Breast epithelium (tissue), 4 donors: ENCODE measurements around the gene RPH3AL. TPM values are rescaled to one million over a fixed set of nuclear protein-coding genes. Genes with fewer than 3 reads are reported as not detected.

Source experiments
- DNase-seq, 2 donors: peaks; one replicate each; pipeline ENCODE4 v3.0.0-alpha.2; 2019; ENCODE audit warnings: low spot score in 2 of 2
- H3K27ac ChIP-seq, 2 donors: fragments of 200-600 bp; sonication (generic) in 1 of 2; one replicate each; pipeline ENCODE4 v1.5.1; 2016 to 2019; ENCODE audit warnings: mild to moderate bottlenecking in 1 of 2
- H3K27me3 ChIP-seq, 2 donors: fragments of 200-600 bp; sonication (generic) in 1 of 2; one replicate each; pipeline versions ENCODE4 v1.5.1 to v1.6.0; 2017 to 2019; ENCODE audit warnings: control low read depth in 1 of 2, mild to moderate bottlenecking in 1 of 2
- H3K36me3 ChIP-seq: fragments of 200-600 bp; one replicate; pipeline ENCODE4 v1.5.1; 2019
- H3K4me1 ChIP-seq, 2 donors: fragments of 200-600 bp; sonication (generic); one replicate each; pipeline ENCODE4 v1.5.1; 2016 to 2019; ENCODE audit warnings: control low read depth in 1 of 2
- H3K4me3 ChIP-seq, 3 donors: fragments of 200-600 bp; sonication (generic); 1 replicate in 2 of 3; 2 replicates in 1 of 3; pipeline ENCODE4 v1.5.1; 2016 to 2019; ENCODE audit warnings: mild to moderate bottlenecking in 3 of 3, moderate library complexity in 2 of 3
- H3K9me3 ChIP-seq, 2 donors: fragments of 200-600 bp; sonication (generic) in 1 of 2; one replicate each; pipeline ENCODE4 v1.5.1; 2016 to 2019; ENCODE audit warnings: control low read depth in 1 of 2
- POLR2A ChIP-seq: fragments of 450-650 bp; IDR thresholded peaks from one replicate; pipeline ENCODE4 v1.6.1; 2016; ENCODE audit warnings: antibody characterized with exemption, mild to moderate bottlenecking, moderate library complexity
- POLR2AphosphoS5 ChIP-seq, 3 donors: sonication (generic); formaldehyde crosslinking; IDR thresholded peaks; one replicate each; pipeline ENCODE4 v1.6.1; 2017; ENCODE audit warnings: antibody characterized with exemption in 3 of 3
- intact Hi-C: fragments of 100-400 bp; cut with DNase I; formaldehyde crosslinking; loops from one replicate; pipeline ENCODE4 v1.15.1; 2023; ENCODE audit warnings: low total_unique reads
- total RNA-seq, 3 donors: library from RNA; depleted of rRNA; stranded (reverse); fragments of >200 nt; gene quantifications; one replicate each; pipeline ENCODE4 v1.1.0, GENCODE V29; 2016
- TF ChIP-seq, protein P1 (sequence below), 3 donors: fragments of 450-650 bp; IDR thresholded peaks; one replicate each; pipeline ENCODE4 v1.5.1; 2016 to 2017; ENCODE audit warnings: antibody characterized with exemption in 3 of 3, mild to moderate bottlenecking in 3 of 3, moderate library complexity in 3 of 3

The RPH3AL gene
- total RNA-seq, 3 donors from 2014 or later: 9.6 to 15.7 (median 15.4) TPM

DNA sequence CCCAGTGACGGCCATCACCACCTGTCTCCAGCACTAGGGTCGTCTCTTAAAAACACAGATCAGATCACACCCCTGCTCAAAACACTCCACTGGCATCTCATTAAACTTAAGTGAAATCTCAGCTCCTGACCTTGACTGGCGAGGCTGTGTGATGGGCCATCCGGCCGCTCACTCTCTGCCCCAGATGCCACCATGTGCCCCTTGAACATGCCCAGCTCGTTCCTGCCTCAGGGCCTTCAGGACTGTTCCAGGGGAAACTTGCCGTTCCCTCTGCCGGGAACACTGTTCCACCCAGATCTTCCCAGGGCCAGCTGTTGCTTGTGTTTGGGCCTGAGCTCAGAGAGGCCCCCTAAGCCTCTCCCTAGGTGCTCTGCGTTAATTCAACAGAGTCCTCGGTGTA is 39.4 kb downstream of the RPH3AL start:
- no peak for DNase-seq
- Histone ChIP-seq H3K27ac (no peak overlapping the region), H3K9me3 (no peaks in the 10 kb centered on the region), H3K4me1 (no peaks in the 10 kb centered on the region), H3K4me3 (no peak overlapping the region), H3K27me3 (no peaks in the 10 kb centered on the region), H3K36me3 (no peaks in the 10 kb centered on the region)
- intact Hi-C loops: no loop called here
- TF ChIP-seq POLR2AphosphoS5 (IDR thresholded peaks at IDR 0.05) (no peak), POLR2A (no peak)
- TF ChIP-seq, protein P1, sequence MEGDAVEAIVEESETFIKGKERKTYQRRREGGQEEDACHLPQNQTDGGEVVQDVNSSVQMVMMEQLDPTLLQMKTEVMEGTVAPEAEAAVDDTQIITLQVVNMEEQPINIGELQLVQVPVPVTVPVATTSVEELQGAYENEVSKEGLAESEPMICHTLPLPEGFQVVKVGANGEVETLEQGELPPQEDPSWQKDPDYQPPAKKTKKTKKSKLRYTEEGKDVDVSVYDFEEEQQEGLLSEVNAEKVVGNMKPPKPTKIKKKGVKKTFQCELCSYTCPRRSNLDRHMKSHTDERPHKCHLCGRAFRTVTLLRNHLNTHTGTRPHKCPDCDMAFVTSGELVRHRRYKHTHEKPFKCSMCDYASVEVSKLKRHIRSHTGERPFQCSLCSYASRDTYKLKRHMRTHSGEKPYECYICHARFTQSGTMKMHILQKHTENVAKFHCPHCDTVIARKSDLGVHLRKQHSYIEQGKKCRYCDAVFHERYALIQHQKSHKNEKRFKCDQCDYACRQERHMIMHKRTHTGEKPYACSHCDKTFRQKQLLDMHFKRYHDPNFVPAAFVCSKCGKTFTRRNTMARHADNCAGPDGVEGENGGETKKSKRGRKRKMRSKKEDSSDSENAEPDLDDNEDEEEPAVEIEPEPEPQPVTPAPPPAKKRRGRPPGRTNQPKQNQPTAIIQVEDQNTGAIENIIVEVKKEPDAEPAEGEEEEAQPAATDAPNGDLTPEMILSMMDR (IDR thresholded peaks at IDR 0.05): no peak

DNA sequence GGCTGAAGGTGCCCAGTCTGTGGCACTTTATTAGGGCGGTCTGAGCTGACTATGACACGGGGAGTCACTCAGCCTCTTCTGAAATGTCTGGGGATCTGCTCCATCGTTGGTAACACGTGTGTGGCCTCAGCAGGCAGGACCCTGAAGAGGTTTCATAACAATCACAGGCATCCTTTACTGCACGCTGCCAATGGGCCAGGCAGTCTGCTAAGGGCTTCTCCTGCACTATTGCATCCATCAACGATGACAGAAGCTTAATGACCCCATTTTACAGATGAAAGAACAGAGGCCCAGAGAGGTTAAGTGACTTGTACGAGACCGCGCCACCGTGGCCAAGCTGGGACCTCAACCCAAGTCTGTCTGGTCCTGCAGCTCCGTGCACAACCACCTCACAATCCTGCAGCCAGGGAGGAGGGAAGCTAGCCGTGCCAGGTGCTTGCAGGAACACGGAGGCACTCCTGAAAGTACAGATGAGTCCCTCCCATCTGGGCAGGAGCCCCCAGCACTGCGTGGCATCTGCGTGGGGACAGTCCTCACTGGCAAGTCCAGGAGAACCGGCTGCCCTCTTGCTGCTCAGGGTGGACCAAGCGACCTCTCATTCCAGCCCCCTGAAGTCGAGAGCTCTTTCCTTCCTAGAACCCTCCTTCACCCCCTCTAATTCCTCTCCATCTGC is 40.0 kb downstream of the RPH3AL start:
- DNase-seq: no peak
- TF ChIP-seq POLR2A: no peak
- no peak for TF ChIP-seq POLR2AphosphoS5 (IDR thresholded peaks at IDR 0.05)
- TF ChIP-seq, protein P1 (IDR thresholded peaks at IDR 0.05): no peak

DNA sequence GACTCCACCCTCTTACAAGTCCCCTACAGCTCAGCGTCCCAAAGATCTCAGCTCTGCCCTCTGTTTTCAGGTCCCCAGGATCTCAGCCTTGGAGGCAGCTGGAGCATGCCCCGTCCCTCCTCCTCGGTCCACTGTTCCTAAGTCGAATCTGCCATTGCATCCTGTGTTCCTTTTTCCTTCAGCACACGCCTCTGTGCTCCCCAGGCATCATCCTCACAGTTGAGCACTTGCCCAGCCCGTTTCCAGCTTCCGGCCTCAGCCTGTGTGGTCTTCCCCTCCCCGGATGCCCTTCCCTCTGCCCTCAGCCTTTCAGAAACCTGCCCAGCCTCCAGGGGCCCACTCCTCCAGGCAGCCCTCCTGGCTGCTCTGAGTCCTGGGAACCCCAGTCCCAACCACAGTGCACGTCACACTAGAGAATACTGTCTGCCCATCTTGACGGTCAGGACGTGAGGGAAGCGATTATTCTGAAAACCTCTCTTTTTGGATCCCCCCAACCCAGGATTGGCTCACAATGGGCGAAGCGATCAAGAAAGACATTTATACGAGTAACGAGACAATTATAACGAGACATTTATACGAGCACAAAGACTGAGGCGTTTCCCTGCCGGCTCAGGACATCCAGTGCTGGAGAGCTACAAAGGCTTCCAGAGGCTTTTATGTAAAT is 41.4 kb downstream of the RPH3AL start:
- H3K9me3 ChIP-seq: no peaks in the 10 kb centered on the region
- intact Hi-C loops: no loop called here
- no peak overlapping the region for H3K4me3 ChIP-seq
- H3K4me1 ChIP-seq: no peaks in the 10 kb centered on the region
- H3K36me3 ChIP-seq: no peaks in the 10 kb centered on the region
- no peak for DNase-seq
- H3K27ac ChIP-seq: no peak overlapping the region
- TF ChIP-seq, protein P1 (IDR thresholded peaks at IDR 0.05): no peak
- TF ChIP-seq POLR2AphosphoS5 (IDR thresholded peaks at IDR 0.05) (no peak), POLR2A (no peak)
- H3K27me3 ChIP-seq: no peaks in the 10 kb centered on the region

More for the DNA sequence above, 40.0 kb downstream of the RPH3AL start:
- H3K4me1 ChIP-seq: no peaks in the 10 kb centered on the region
- H3K27me3 ChIP-seq: no peaks in the 10 kb centered on the region
- no peaks in the 10 kb centered on the region for H3K36me3 ChIP-seq
- intact Hi-C loops: no loop called here
- H3K27ac ChIP-seq: no peak overlapping the region
- H3K4me3 ChIP-seq: no peak overlapping the region
- no peaks in the 10 kb centered on the region for H3K9me3 ChIP-seq

DNA sequence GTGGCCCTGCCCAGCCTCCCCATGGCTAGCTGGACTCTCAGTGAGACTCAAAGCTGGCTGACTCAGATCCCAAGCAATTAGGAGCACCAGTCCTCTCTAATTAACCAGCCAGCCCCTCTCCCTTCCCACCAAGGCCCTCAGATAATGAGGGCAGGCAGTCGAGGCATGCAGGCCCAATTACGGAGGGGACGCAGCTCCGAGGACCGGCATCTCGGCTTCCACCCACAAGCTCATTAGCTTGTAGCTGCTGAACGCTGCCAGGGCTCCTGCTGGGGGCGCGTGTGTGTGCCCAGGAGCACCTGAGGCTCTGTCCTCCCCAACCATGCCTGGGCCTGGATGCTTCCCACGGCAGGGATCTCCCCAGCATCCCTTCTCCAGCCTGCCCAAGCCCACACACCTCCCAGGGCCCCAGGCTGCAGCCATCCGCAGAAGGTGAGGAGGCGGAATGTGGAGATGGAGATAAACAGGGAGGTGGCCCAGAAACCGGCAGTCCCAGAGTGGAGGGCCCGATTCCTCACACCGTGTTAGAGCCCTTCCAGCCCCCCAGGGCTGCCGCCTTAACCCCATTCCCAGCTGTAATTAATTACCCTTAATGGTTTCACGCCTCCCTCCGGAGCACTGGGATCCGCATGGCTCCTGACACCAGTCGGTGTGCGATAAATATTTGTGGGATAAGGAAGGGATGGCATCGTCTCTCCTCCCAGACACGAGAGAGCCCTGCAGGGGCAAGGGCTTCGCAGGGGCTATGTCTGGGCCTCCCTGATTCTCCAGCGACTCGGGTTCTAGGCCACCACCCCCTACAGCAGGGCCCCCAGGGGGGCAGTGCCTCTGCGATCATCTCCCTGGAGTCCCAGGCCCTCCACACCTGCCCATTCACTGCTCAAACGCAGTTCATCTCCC is 42.2 kb downstream of the RPH3AL start:
- no peak overlapping the region for H3K27ac ChIP-seq
- no peaks in the 10 kb centered on the region for H3K9me3 ChIP-seq
- TF ChIP-seq POLR2AphosphoS5 (IDR thresholded peaks at IDR 0.05) (no peak), POLR2A (no peak)
- TF ChIP-seq, protein P1 (IDR thresholded peaks at IDR 0.05): no peak
- H3K36me3 ChIP-seq: no peaks in the 10 kb centered on the region
- H3K4me1 ChIP-seq: no peaks in the 10 kb centered on the region
- no peaks in the 10 kb centered on the region for H3K27me3 ChIP-seq
- DNase-seq: no peak
- intact Hi-C loops: no loop called here
- no peak overlapping the region for H3K4me3 ChIP-seq
